Lower leg skin (tissue), 3 donors: ENCODE data around the gene BICC1.

Experiments used
- CTCF ChIP-seq, 3 donors: fragments of 450-650 bp; IDR thresholded peaks; one replicate each; pipeline ENCODE4 v1.5.1; 2016; ENCODE audit warnings: antibody characterized with exemption in 3 of 3, mild to moderate bottlenecking in 3 of 3, moderate library complexity in 2 of 3
- POLR2A ChIP-seq, 2 donors: fragments of 450-650 bp; IDR thresholded peaks; one replicate each; pipeline ENCODE4 v1.6.1; 2016 to 2017; ENCODE audit warnings: antibody characterized with exemption in 2 of 2, mild to moderate bottlenecking in 1 of 2, moderate library complexity in 1 of 2

GRCh38 chr10:58568428-58568935 is 55.8 kb downstream of the BICC1 start:
- no peak for TF ChIP-seq CTCF (IDR thresholded peaks at IDR 0.05)
- TF ChIP-seq POLR2A (IDR thresholded peaks at IDR 0.05) = no peak
